Choroid plexus epithelial cell (primary cell): Measurements from ENCODE around the gene SLC47A2.
A peak's percentile ranks its signal among the peaks of the same experiment; 100 is the strongest.
"Not testable (repeated sequence)": the region's sequence is repeated elsewhere in the genome, so short reads cannot be mapped to it uniquely, and the experiment has no call there.

Experiments
- DNase-seq: peaks from one replicate; pipeline ENCODE4 v3.0.0-alpha.2; 2010; ENCODE audit warnings: low read depth
- H3K4me3 ChIP-seq: 2 replicates; pipeline ENCODE4 v1.5.1; 2011; ENCODE audit warnings: low read depth, mild to moderate bottlenecking, control low read depth, low read length, moderate library complexity
- CTCF ChIP-seq: conservative IDR thresholded peaks from 2 replicates; pipeline ENCODE4 v1.5.1; 2011; ENCODE audit warnings: low read depth, mild to moderate bottlenecking, control low read depth, inconsistent platforms, low read length, moderate library complexity

The SLC47A2 gene

GRCh38 chr17:19686400-19687090 lies 29.8 kb downstream of the SLC47A2 start:
- DNase-seq = peak; percentile 28
- TF ChIP-seq CTCF = no peak
- no peak overlapping the region for H3K4me3 ChIP-seq

GRCh38 chr17:19684909-19685580 lies 31.3 kb downstream of the SLC47A2 start:
- not testable (repeated sequence) for DNase-seq, H3K4me3 ChIP-seq

- no peak for TF ChIP-seq CTCF
- H3K4me3 ChIP-seq = no peak overlapping the region
- DNase-seq = no peak
These were observed 33.3 kb downstream of the SLC47A2 start for GRCh38 chr17:19683117-19683516.

GRCh38 chr17:19678581-19679453 lies 37.6 kb downstream of the SLC47A2 start:
- H3K4me3 ChIP-seq = no peak overlapping the region
- TF ChIP-seq CTCF = no peak
- DNase-seq = no peak

GRCh38 chr17:19677736-19678379 lies 38.5 kb downstream of the SLC47A2 start:
- no peak for DNase-seq
- no peak overlapping the region for H3K4me3 ChIP-seq
- TF ChIP-seq CTCF = no peak

- H3K4me3 ChIP-seq = no peak overlapping the region
- no peak for DNase-seq
- no peak for TF ChIP-seq CTCF
These were observed 39.5 kb downstream of the SLC47A2 start for GRCh38 chr17:19676896-19677295.

GRCh38 chr17:19673623-19674022 lies 42.8 kb downstream of the SLC47A2 start:
- TF ChIP-seq CTCF = no peak
- no peak overlapping the region for H3K4me3 ChIP-seq
- no peak for DNase-seq
